HCT116 (cell line): ENCODE results near the gene SRP54. TPM values are rescaled to one million over a fixed set of nuclear protein-coding genes. Genes with fewer than 3 reads are reported as not detected.

ENCODE experiments used
- ATAC-seq: fragments of 200-7000 bp; cut with Tn5 transposase; 2 replicates; pipeline ENCODE4 v1.9.1; 2020; ENCODE audit warnings: mild to moderate bottlenecking, moderate library complexity
- BruUV-seq: library from RNA; stranded (reverse); fragments of 400-500 nt; replicated peaks from 2 replicates; lab custom pipeline; 2021; lab: Mats Ljungman, UMichigan
- CTCF ChIA-PET: fragments of 300-600 bp; sonication (Branson Sonifier 250); formaldehyde crosslinking; loops from one replicate; lab custom pipeline; 2021; ENCODE audit warnings: antibody characterized with exemption; lab: Charles Lee
- POLR2A ChIA-PET: fragments of 300-600, 350-600 bp; sonication (Branson Sonifier 250); formaldehyde crosslinking; loops from one replicate; lab custom pipeline; 2021; ENCODE audit warnings: antibody characterized with exemption; lab: Charles Lee
- RAD21 ChIA-PET, 2 experiments: fragments of 300-600 bp; sonication (Branson Sonifier 250); formaldehyde crosslinking; loops; one replicate each; lab custom pipeline; 2023; ENCODE audit warnings: low total read pairs in 2 of 2; ENCODE audit not compliant: uncharacterized antibody in 2 of 2, unreplicated experiment in 2 of 2, low non-redundant PET in 1 of 2; lab: Charles Lee
- DNase-seq: peaks from one replicate; pipeline ENCODE4 v3.0.0-alpha.2; 2010; ENCODE audit warnings: low read depth, low spot score
- H2AFZ ChIP-seq: fragments of 200-600 bp; shearing (Covaris generic), sonication (generic); 2 replicates; pipeline ENCODE4 v1.6.1; 2017; ENCODE audit warnings: low read depth, mixed run types, mixed read lengths, antibody characterized with exemption, low read length; ENCODE audit not compliant: poor library complexity, severe bottlenecking
- H3K27ac ChIP-seq: 2 replicates; pipeline ENCODE4 v1.5.1; 2012; ENCODE audit warnings: low read depth, low read length
- H3K27me3 ChIP-seq: fragments of 200-600 bp; sonication (generic); 2 replicates; pipeline ENCODE4 v1.6.1; 2016; ENCODE audit warnings: mixed run types, low read length, mixed read lengths; ENCODE audit not compliant: insufficient read depth
- H3K36me3 ChIP-seq, 2 experiments: fragments of 200-500 bp in 1 of 2; fragments of 200-600 bp in 1 of 2; sonication (Bioruptor generic) in 1 of 2; sonication (generic) in 1 of 2; 2 replicates each; pipeline versions ENCODE4 v1.5.1 to v1.6.1; 2014 to 2016; ENCODE audit warnings: low read length in 2 of 2, inconsistent platforms in 1 of 2, mixed read lengths in 1 of 2, mixed run types in 1 of 2; ENCODE audit not compliant: insufficient read depth in 2 of 2, control insufficient read depth in 1 of 2
- H3K4me1 ChIP-seq, 2 experiments: fragments of 200-600 bp in 1 of 2; sonication (generic) in 1 of 2; 2 replicates each; pipeline versions ENCODE4 v1.5.1 to v1.6.1; 2012 to 2017; ENCODE audit warnings: low read length in 2 of 2, inconsistent platforms in 1 of 2, mild to moderate bottlenecking in 1 of 2, mixed read lengths in 1 of 2, mixed run types in 1 of 2, moderate library complexity in 1 of 2; ENCODE audit not compliant: insufficient read depth in 2 of 2, control insufficient read depth in 1 of 2
- H3K4me2 ChIP-seq: fragments of 200-600 bp; sonication (generic); 2 replicates; pipeline ENCODE4 v1.6.1; 2017; ENCODE audit warnings: mixed run types, low read length, mixed read lengths
- H3K4me3 ChIP-seq, 2 experiments: fragments of 200-600 bp in 1 of 2; sonication (generic) in 1 of 2; replicated peaks in 1 of 2; 2 replicates each; pipeline ENCODE4 v1.5.1; 2011 to 2016; ENCODE audit warnings: low read length in 2 of 2, control low read depth in 1 of 2, low read depth in 1 of 2, mild to moderate bottlenecking in 1 of 2, mixed read lengths in 1 of 2, mixed run types in 1 of 2
- H3K79me2 ChIP-seq: fragments of 200-600 bp; sonication (generic); 2 replicates; pipeline ENCODE4 v1.6.1; 2017; ENCODE audit warnings: mild to moderate bottlenecking, mixed run types, low read length, moderate library complexity, mixed read lengths; ENCODE audit not compliant: insufficient read depth
- H3K9ac ChIP-seq: fragments of 200-600 bp; sonication (generic); 2 replicates; pipeline ENCODE4 v1.6.1; 2016; ENCODE audit warnings: low read length, mixed read lengths
- H3K9me2 ChIP-seq: fragments of 200-600 bp; sonication (generic), shearing (Covaris generic); 2 replicates; pipeline ENCODE4 v1.6.1; 2017; ENCODE audit warnings: mixed run types, mild to moderate bottlenecking, moderate library complexity; ENCODE audit not compliant: insufficient read depth
- H3K9me3 ChIP-seq, 2 experiments: fragments of 200-500 bp in 1 of 2; fragments of 200-600 bp in 1 of 2; sonication (Bioruptor generic) in 1 of 2; sonication (generic) in 1 of 2; 2 replicates each; pipeline ENCODE4 v1.6.1; 2014 to 2017; ENCODE audit warnings: low read length in 2 of 2, mixed read lengths in 2 of 2, inconsistent platforms in 1 of 2, low read depth in 1 of 2, mild to moderate bottlenecking in 1 of 2, mixed run types in 1 of 2, moderate library complexity in 1 of 2; ENCODE audit not compliant: control insufficient read depth in 1 of 2, insufficient read depth in 1 of 2
- H4K20me1 ChIP-seq: fragments of 200-600 bp; sonication (generic), shearing (Covaris generic); 2 replicates; pipeline ENCODE4 v1.6.1; 2017; ENCODE audit warnings: mixed run types, mild to moderate bottlenecking, moderate library complexity; ENCODE audit not compliant: insufficient read depth
- ELF1 ChIP-seq: IDR thresholded peaks from 2 replicates; pipeline ENCODE4 v1.6.1; 2012; ENCODE audit warnings: low read depth, borderline replicate concordance
- FOSL1 ChIP-seq: IDR thresholded peaks from 2 replicates; pipeline ENCODE4 v1.6.1; 2012; ENCODE audit warnings: low read depth
- TCF7L2 ChIP-seq: IDR thresholded peaks from 2 replicates; pipeline ENCODE4 v1.7.0; 2011; ENCODE audit warnings: borderline replicate concordance, inconsistent platforms; ENCODE audit not compliant: insufficient read depth, insufficient read length; ENCODE audit errors: extremely low read depth
- intact Hi-C: fragments of 100-400 bp; cut with micrococcal nuclease; formaldehyde crosslinking; loops from 2 replicates; pipeline ENCODE4 v1.10.0; 2022
- total RNA-seq: library from RNA; stranded (reverse); gene quantifications from one replicate; pipeline ENCODE4 v1.2.1, GENCODE V29; 2021; ENCODE audit not compliant: unreplicated experiment
- TF ChIP-seq, protein P1 (sequence below), 3 experiments: fragments of 200-600 bp in 1 of 3; sonication (generic) in 1 of 3; IDR thresholded peaks in 2 of 3; conservative IDR thresholded peaks in 1 of 3; 2 replicates each; pipeline ENCODE4 v1.5.1; 2012 to 2017; ENCODE audit warnings: low read depth in 2 of 3, low read length in 2 of 3, antibody characterized with exemption in 1 of 3, borderline replicate concordance in 1 of 3, control low read depth in 1 of 3, mild to moderate bottlenecking in 1 of 3, mixed read lengths in 1 of 3, mixed run types in 1 of 3, moderate library complexity in 1 of 3; ENCODE audit not compliant: insufficient read depth in 1 of 3
- TF ChIP-seq, protein P2 (sequence below): IDR thresholded peaks from 2 replicates; pipeline ENCODE4 v1.6.1; 2011; ENCODE audit warnings: mild to moderate bottlenecking, low read length, moderate library complexity; ENCODE audit not compliant: insufficient replicate concordance; ENCODE audit errors: extremely low read depth

Gene SRP54
- total RNA-seq, 1 experiment from 2014 or later, result 53.0 TPM

DNA sequence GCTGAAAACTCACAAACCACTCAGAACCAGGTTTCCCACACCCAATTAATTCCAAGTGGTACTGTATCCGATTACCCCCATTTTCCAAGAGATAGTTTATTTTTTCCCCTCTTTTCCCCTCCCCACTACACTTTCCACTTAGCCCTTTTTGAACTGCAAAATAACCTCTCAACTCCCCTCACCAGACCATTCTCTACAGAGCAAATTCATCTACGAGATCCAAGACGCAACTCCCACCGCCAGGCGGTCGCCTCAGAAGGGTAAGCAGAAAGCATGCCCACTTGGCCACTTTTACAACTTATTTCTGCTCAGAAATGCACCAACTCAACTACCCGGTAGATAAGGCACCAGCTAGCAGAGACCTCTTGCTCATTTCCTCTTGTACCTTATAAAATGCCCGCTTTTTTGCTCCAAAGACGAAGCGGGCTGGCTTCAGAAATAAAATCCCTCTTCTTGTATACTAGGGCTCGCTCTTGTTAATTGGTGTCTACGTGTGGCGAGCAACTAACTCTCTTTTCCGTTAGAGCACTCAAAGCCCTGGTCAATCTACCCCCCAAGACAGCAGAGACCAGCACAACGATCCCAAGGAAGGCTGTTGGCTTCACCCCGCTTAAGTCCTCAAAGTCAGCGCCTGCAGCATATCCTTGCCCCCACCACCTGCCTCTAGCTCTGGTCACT is 910 bp upstream of the SRP54 start:
- BruUV-seq, result no TSS peak
- ChIA-PET POLR2A (interaction anchor here (1.0 to 3.0 kb wide), 5 partner anchors 65 to 289 kb away, joined by 3 to 10 read pairs (median 3); partner anchors contain the start of genes BAZ1A, FAM177A1, PPP2R3C and PRORP), RAD21 (no interaction called here), CTCF (interaction anchor here (1.6 kb wide), 1 partner anchor 310 kb away, joined by 3 read pairs; no protein-coding TSS in a partner anchor)
- H3K4me3 ChIP-seq, result peak overlapping the region; percentile 76 to 94
- no peak overlapping the region for H2AFZ ChIP-seq
- peaks cover 70% of the 10 kb centered on the region for H3K79me2 ChIP-seq
- intact Hi-C loops, result loop anchor here (1.0 to 5.0 kb wide), 5 partner anchors 64 to 425 kb away; partner anchors contain the start of genes BAZ1A, FAM177A1 and PPP2R3C
- peak overlapping the region; percentile 84 for H3K9ac ChIP-seq
- no peaks in the 10 kb centered on the region for H3K9me3 ChIP-seq
- peak overlapping the region; percentile 91 for H3K27ac ChIP-seq
- H3K9me2 ChIP-seq, result no peaks in the 10 kb centered on the region
- H3K4me1 ChIP-seq, result peaks cover 11 to 17% of the 10 kb centered on the region in 2 experiments; a peak in 3 of 4 replicates
- ATAC-seq (peak; percentile 10; the same call in 1 of the 2 replicates), DNase-seq (peak; percentile 26)
- H3K4me2 ChIP-seq, result peak overlapping the region; percentile 87
- no peaks in the 10 kb centered on the region for H3K36me3 ChIP-seq
- H4K20me1 ChIP-seq, result no peaks in the 10 kb centered on the region
- TF ChIP-seq TCF7L2 (no peak), ELF1 (no peak), FOSL1 (no peak)
- TF ChIP-seq, protein P1, sequence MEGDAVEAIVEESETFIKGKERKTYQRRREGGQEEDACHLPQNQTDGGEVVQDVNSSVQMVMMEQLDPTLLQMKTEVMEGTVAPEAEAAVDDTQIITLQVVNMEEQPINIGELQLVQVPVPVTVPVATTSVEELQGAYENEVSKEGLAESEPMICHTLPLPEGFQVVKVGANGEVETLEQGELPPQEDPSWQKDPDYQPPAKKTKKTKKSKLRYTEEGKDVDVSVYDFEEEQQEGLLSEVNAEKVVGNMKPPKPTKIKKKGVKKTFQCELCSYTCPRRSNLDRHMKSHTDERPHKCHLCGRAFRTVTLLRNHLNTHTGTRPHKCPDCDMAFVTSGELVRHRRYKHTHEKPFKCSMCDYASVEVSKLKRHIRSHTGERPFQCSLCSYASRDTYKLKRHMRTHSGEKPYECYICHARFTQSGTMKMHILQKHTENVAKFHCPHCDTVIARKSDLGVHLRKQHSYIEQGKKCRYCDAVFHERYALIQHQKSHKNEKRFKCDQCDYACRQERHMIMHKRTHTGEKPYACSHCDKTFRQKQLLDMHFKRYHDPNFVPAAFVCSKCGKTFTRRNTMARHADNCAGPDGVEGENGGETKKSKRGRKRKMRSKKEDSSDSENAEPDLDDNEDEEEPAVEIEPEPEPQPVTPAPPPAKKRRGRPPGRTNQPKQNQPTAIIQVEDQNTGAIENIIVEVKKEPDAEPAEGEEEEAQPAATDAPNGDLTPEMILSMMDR (IDR thresholded peaks at IDR 0.05 in 2 of 3, conservative IDR thresholded peaks at IDR 0.05 in 1 of 3; ENCODE audit: borderline replicate concordance in 1 of 3, insufficient read depth in 1 of 3, low read depth in 2 of 3, low read length in 2 of 3), result peak in 2 of 3 experiments; percentile 21 to 34; a peak in 1 of 6 replicates
- TF ChIP-seq, protein P2, sequence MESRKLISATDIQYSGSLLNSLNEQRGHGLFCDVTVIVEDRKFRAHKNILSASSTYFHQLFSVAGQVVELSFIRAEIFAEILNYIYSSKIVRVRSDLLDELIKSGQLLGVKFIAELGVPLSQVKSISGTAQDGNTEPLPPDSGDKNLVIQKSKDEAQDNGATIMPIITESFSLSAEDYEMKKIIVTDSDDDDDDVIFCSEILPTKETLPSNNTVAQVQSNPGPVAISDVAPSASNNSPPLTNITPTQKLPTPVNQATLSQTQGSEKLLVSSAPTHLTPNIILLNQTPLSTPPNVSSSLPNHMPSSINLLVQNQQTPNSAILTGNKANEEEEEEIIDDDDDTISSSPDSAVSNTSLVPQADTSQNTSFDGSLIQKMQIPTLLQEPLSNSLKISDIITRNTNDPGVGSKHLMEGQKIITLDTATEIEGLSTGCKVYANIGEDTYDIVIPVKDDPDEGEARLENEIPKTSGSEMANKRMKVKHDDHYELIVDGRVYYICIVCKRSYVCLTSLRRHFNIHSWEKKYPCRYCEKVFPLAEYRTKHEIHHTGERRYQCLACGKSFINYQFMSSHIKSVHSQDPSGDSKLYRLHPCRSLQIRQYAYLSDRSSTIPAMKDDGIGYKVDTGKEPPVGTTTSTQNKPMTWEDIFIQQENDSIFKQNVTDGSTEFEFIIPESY, result no peak
- H3K27me3 ChIP-seq, result no peaks in the 10 kb centered on the region
